HepG2 (cell line): Measurements from ENCODE around the gene RANGRF. TPM values are rescaled to one million over a fixed set of nuclear protein-coding genes. Genes with fewer than 3 reads are reported as not detected.

Experiments
- ARNTL ChIP-seq: sonication (generic); formaldehyde crosslinking; IDR thresholded peaks from 2 replicates; pipeline ENCODE4 v1.4.0; 2020; ENCODE audit warnings: mild to moderate bottlenecking, missing genetic modification reagents
- MED1 ChIP-seq: sonication (generic); formaldehyde crosslinking; IDR thresholded peaks from 2 replicates; pipeline ENCODE4 v1.4.0; 2020; ENCODE audit warnings: missing genetic modification reagents
- PHB2 ChIP-seq: fragments of 450-650 bp; IDR thresholded peaks from 2 replicates; pipeline ENCODE4 v1.6.1; 2018; ENCODE audit not compliant: partially characterized antibody
- SIX1 ChIP-seq: sonication (generic); formaldehyde crosslinking; IDR thresholded peaks from 2 replicates; pipeline ENCODE4 v1.4.0; 2020; ENCODE audit warnings: missing genetic modification reagents, borderline replicate concordance
- ZFP90 ChIP-seq: sonication (generic); formaldehyde crosslinking; IDR thresholded peaks from 2 replicates; pipeline ENCODE4 v1.8.0; 2022; ENCODE audit warnings: missing genetic modification reagents, mild to moderate bottlenecking, inconsistent platforms, borderline replicate concordance
- ZNF615 ChIP-seq: sonication (generic); formaldehyde crosslinking; IDR thresholded peaks from 2 replicates; pipeline ENCODE4 v1.5.0; 2020; ENCODE audit warnings: mild to moderate bottlenecking, missing genetic modification reagents, borderline replicate concordance
- ZNF629 ChIP-seq: sonication (generic); formaldehyde crosslinking; conservative IDR thresholded peaks from 2 replicates; pipeline ENCODE4 v1.5.0; 2020; ENCODE audit warnings: missing genetic modification reagents
- polyA plus RNA-seq, 8 experiments: library from polyadenylated mRNA; depleted of rRNA in 3 of 8; stranded (reverse) in 7 of 8; unstranded in 1 of 8; fragments of >200 nt; fragmentation: Illumina TruSeq in 4 of 8; extraction: Trizol in 4 of 8; gene quantifications; 2 replicates each; pipeline versions ENCODE4 v1.2.1 to v1.2.3, GENCODE V29; 2011 to 2016; ENCODE audit warnings: low read depth in 4 of 8, missing spikeins in 1 of 8, mixed read lengths in 1 of 8; ENCODE audit not compliant: insufficient read depth in 1 of 8
- total RNA-seq, 5 experiments: library from RNA; depleted of rRNA; stranded (reverse); fragments of >200 nt; fragmentation: Illumina TruSeq; extraction: Trizol; gene quantifications; 2 replicates each; pipeline ENCODE4 v1.2.3, GENCODE V29; 2016; ENCODE audit warnings: low read depth in 1 of 5
- TF ChIP-seq, protein P1 (sequence below): sonication (generic); formaldehyde crosslinking; IDR thresholded peaks from 2 replicates; pipeline ENCODE4 v1.5.0; 2020; ENCODE audit warnings: mild to moderate bottlenecking, missing genetic modification reagents, borderline replicate concordance
- TF ChIP-seq, protein P2 (sequence below): sonication (generic); formaldehyde crosslinking; IDR thresholded peaks from 2 replicates; pipeline ENCODE4 v1.9.0; 2022; ENCODE audit warnings: missing genetic modification reagents, mild to moderate bottlenecking, borderline replicate concordance
- TF ChIP-seq, protein P3 (sequence below): sonication (generic); formaldehyde crosslinking; IDR thresholded peaks from 2 replicates; pipeline ENCODE4 v1.9.0; 2021; ENCODE audit warnings: missing genetic modification reagents, borderline replicate concordance
- TF ChIP-seq, protein P4 (sequence below): sonication (generic); formaldehyde crosslinking; IDR thresholded peaks from 2 replicates; pipeline ENCODE4 v1.4.0; 2020; ENCODE audit warnings: missing genetic modification reagents

RANGRF gene
- total and polyA plus RNA-seq, 2 of the 13 experiments (the other 11 are each of a cell fraction or from before 2014, with no cell fraction given) = 18.6 to 40.7 TPM

DNA sequence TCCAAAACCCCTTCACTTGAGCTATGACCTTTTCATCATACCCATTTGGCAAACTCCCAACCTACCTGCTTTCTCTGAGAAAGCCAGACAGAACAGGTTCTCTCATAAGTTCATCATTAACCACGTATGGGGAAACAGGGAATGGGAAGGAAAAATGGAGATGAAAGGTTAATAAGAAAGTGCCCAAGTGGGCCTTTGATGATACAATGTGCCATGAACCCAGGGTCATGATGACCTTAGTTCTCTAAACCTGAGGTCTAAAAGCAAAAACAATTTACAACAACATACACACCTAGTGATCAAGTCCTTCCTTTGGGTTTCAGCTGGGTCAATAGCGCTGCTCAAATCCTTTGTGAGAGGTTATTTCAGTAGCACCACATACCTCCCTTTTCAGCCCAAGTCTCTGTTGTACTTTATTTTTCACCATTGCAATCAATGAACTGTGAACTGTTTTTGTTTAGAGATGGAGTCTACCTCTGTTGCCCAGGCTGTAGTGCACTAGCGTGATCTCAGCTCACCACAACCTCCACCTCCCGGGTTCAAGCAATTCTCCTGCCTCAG lies 14.5 kb upstream of the RANGRF start (continued):
- TF ChIP-seq ARNTL = no peak
- TF ChIP-seq ZFP90 (CRISPR knock-in tag) = 0 out of 2 replicates have a peak, but pooled peaks have one; percentile 27
- TF ChIP-seq, protein P1, sequence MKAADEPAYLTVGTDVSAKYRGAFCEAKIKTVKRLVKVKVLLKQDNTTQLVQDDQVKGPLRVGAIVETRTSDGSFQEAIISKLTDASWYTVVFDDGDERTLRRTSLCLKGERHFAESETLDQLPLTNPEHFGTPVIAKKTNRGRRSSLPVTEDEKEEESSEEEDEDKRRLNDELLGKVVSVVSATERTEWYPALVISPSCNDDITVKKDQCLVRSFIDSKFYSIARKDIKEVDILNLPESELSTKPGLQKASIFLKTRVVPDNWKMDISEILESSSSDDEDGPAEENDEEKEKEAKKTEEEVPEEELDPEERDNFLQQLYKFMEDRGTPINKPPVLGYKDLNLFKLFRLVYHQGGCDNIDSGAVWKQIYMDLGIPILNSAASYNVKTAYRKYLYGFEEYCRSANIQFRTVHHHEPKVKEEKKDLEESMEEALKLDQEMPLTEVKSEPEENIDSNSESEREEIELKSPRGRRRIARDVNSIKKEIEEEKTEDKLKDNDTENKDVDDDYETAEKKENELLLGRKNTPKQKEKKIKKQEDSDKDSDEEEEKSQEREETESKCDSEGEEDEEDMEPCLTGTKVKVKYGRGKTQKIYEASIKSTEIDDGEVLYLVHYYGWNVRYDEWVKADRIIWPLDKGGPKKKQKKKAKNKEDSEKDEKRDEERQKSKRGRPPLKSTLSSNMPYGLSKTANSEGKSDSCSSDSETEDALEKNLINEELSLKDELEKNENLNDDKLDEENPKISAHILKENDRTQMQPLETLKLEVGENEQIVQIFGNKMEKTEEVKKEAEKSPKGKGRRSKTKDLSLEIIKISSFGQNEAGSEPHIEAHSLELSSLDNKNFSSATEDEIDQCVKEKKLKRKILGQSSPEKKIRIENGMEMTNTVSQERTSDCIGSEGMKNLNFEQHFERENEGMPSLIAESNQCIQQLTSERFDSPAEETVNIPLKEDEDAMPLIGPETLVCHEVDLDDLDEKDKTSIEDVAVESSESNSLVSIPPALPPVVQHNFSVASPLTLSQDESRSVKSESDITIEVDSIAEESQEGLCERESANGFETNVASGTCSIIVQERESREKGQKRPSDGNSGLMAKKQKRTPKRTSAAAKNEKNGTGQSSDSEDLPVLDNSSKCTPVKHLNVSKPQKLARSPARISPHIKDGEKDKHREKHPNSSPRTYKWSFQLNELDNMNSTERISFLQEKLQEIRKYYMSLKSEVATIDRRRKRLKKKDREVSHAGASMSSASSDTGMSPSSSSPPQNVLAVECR (CRISPR knock-in tag) = peak; percentile 42; the same call in 1 of the 2 replicates
- no peak for TF ChIP-seq SIX1 (CRISPR knock-in tag)
- TF ChIP-seq, protein P2, sequence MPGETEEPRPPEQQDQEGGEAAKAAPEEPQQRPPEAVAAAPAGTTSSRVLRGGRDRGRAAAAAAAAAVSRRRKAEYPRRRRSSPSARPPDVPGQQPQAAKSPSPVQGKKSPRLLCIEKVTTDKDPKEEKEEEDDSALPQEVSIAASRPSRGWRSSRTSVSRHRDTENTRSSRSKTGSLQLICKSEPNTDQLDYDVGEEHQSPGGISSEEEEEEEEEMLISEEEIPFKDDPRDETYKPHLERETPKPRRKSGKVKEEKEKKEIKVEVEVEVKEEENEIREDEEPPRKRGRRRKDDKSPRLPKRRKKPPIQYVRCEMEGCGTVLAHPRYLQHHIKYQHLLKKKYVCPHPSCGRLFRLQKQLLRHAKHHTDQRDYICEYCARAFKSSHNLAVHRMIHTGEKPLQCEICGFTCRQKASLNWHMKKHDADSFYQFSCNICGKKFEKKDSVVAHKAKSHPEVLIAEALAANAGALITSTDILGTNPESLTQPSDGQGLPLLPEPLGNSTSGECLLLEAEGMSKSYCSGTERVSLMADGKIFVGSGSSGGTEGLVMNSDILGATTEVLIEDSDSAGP (CRISPR knock-in tag) = no peak
- peak; percentile 94 for TF ChIP-seq MED1 (CRISPR knock-in tag)
- TF ChIP-seq ZNF615 (CRISPR knock-in tag) = no peak
- no peak for TF ChIP-seq PHB2
- peak; percentile 93 for TF ChIP-seq ZNF629 (CRISPR knock-in tag)
- TF ChIP-seq, protein P3, sequence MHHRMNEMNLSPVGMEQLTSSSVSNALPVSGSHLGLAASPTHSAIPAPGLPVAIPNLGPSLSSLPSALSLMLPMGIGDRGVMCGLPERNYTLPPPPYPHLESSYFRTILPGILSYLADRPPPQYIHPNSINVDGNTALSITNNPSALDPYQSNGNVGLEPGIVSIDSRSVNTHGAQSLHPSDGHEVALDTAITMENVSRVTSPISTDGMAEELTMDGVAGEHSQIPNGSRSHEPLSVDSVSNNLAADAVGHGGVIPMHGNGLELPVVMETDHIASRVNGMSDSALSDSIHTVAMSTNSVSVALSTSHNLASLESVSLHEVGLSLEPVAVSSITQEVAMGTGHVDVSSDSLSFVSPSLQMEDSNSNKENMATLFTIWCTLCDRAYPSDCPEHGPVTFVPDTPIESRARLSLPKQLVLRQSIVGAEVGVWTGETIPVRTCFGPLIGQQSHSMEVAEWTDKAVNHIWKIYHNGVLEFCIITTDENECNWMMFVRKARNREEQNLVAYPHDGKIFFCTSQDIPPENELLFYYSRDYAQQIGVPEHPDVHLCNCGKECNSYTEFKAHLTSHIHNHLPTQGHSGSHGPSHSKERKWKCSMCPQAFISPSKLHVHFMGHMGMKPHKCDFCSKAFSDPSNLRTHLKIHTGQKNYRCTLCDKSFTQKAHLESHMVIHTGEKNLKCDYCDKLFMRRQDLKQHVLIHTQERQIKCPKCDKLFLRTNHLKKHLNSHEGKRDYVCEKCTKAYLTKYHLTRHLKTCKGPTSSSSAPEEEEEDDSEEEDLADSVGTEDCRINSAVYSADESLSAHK (CRISPR knock-in tag) = no peak
- TF ChIP-seq, protein P4, sequence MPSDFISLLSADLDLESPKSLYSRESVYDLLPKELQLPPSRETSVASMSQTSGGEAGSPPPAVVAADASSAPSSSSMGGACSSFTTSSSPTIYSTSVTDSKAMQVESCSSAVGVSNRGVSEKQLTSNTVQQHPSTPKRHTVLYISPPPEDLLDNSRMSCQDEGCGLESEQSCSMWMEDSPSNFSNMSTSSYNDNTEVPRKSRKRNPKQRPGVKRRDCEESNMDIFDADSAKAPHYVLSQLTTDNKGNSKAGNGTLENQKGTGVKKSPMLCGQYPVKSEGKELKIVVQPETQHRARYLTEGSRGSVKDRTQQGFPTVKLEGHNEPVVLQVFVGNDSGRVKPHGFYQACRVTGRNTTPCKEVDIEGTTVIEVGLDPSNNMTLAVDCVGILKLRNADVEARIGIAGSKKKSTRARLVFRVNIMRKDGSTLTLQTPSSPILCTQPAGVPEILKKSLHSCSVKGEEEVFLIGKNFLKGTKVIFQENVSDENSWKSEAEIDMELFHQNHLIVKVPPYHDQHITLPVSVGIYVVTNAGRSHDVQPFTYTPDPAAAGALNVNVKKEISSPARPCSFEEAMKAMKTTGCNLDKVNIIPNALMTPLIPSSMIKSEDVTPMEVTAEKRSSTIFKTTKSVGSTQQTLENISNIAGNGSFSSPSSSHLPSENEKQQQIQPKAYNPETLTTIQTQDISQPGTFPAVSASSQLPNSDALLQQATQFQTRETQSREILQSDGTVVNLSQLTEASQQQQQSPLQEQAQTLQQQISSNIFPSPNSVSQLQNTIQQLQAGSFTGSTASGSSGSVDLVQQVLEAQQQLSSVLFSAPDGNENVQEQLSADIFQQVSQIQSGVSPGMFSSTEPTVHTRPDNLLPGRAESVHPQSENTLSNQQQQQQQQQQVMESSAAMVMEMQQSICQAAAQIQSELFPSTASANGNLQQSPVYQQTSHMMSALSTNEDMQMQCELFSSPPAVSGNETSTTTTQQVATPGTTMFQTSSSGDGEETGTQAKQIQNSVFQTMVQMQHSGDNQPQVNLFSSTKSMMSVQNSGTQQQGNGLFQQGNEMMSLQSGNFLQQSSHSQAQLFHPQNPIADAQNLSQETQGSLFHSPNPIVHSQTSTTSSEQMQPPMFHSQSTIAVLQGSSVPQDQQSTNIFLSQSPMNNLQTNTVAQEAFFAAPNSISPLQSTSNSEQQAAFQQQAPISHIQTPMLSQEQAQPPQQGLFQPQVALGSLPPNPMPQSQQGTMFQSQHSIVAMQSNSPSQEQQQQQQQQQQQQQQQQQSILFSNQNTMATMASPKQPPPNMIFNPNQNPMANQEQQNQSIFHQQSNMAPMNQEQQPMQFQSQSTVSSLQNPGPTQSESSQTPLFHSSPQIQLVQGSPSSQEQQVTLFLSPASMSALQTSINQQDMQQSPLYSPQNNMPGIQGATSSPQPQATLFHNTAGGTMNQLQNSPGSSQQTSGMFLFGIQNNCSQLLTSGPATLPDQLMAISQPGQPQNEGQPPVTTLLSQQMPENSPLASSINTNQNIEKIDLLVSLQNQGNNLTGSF = no peak
